ENCODE results near the gene DSE.
A peak's percentile ranks its signal among the peaks of the same experiment; 100 is the strongest.
"Not testable (repeated sequence)": the region's sequence is repeated elsewhere in the genome, so short reads cannot be mapped to it uniquely, and the experiment has no call there.

DSE gene

GRCh38 chr6:116370760-116371119 is at the start of gene DSE:
DSE (plus strand) TSS chr6:116370947; CDS start chr6:116399251, 28,304 bp downstream.
- peak within 1 kb of the TSS; percentile 74 for H3K4me3 ChIP-seq (ENCODE audit: low read depth, low read length)

- not testable (repeated sequence) for H3K4me3 ChIP-seq (ENCODE audit: low read depth, low read length)
These were observed 48.8 kb upstream of the DSE start for GRCh38 chr6:116321933-116322332.

- H3K4me3 ChIP-seq (ENCODE audit: low read depth, low read length): no peak overlapping the region
These were observed 46.9 kb upstream of the DSE start for GRCh38 chr6:116323863-116324262.

- not testable (repeated sequence) for H3K4me3 ChIP-seq (ENCODE audit: low read depth, low read length)
These were observed 45.1 kb upstream of the DSE start for GRCh38 chr6:116325634-116326132.

- no peak overlapping the region for H3K4me3 ChIP-seq (ENCODE audit: low read depth, low read length)
These were observed 44.5 kb upstream of the DSE start for GRCh38 chr6:116326181-116326671.

GRCh38 chr6:116326996-116327395 is 43.8 kb upstream of the DSE start:
- H3K4me3 ChIP-seq (ENCODE audit: low read depth, low read length): no peak overlapping the region

- H3K4me3 ChIP-seq (ENCODE audit: low read depth, low read length): no peak overlapping the region
These were observed 42.8 kb upstream of the DSE start for GRCh38 chr6:116327803-116328527.

- no peak overlapping the region for H3K4me3 ChIP-seq (ENCODE audit: low read depth, low read length)
These were observed 42.2 kb upstream of the DSE start for GRCh38 chr6:116328528-116328903.

GRCh38 chr6:116329156-116329555 is 41.6 kb upstream of the DSE start:
- no peak overlapping the region for H3K4me3 ChIP-seq (ENCODE audit: low read depth, low read length)

GRCh38 chr6:116330511-116330910 is 40.2 kb upstream of the DSE start:
- no peak overlapping the region for H3K4me3 ChIP-seq (ENCODE audit: low read depth, low read length)

GRCh38 chr6:116332096-116332495 is 38.7 kb upstream of the DSE start:
- no peak overlapping the region for H3K4me3 ChIP-seq (ENCODE audit: low read depth, low read length)

GRCh38 chr6:116334638-116335409 is 35.9 kb upstream of the DSE start:
- H3K4me3 ChIP-seq (ENCODE audit: low read depth, low read length): not testable (repeated sequence)

- H3K4me3 ChIP-seq (ENCODE audit: low read depth, low read length): no peak overlapping the region
These were observed 35.0 kb upstream of the DSE start for GRCh38 chr6:116335612-116336215.

GRCh38 chr6:116338943-116339342 is 31.8 kb upstream of the DSE start:
- H3K4me3 ChIP-seq (ENCODE audit: low read depth, low read length): no peak overlapping the region

- not testable (repeated sequence) for H3K4me3 ChIP-seq (ENCODE audit: low read depth, low read length)
These were observed 30.1 kb upstream of the DSE start for GRCh38 chr6:116340625-116341024.

- no peak overlapping the region for H3K4me3 ChIP-seq (ENCODE audit: low read depth, low read length)
These were observed 21.5 kb upstream of the DSE start for GRCh38 chr6:116349216-116349615.

- H3K4me3 ChIP-seq (ENCODE audit: low read depth, low read length): no peak overlapping the region
These were observed 19.6 kb upstream of the DSE start for GRCh38 chr6:116351101-116351500.

- H3K4me3 ChIP-seq (ENCODE audit: low read depth, low read length): no peak overlapping the region
These were observed 18.0 kb upstream of the DSE start for GRCh38 chr6:116352515-116353471.

- H3K4me3 ChIP-seq (ENCODE audit: low read depth, low read length): no peak overlapping the region
These were observed 16.5 kb upstream of the DSE start for GRCh38 chr6:116354236-116354635.

- no peak overlapping the region for H3K4me3 ChIP-seq (ENCODE audit: low read depth, low read length)
These were observed 15.0 kb upstream of the DSE start for GRCh38 chr6:116355796-116356195.

- no peak overlapping the region for H3K4me3 ChIP-seq (ENCODE audit: low read depth, low read length)
These were observed 11.6 kb upstream of the DSE start for GRCh38 chr6:116359131-116359530.

All from iPS-11a (cell line).